HG03520 (cell line): ENCODE data around the gene UBE2E1.

Experiments used
- ATAC-seq: cut with Tn5 transposase; IDR thresholded peaks from one replicate; pipeline ENCODE4 v1.9.1; 2021; ENCODE audit warnings: mild to moderate bottlenecking, moderate library complexity; ENCODE audit not compliant: unreplicated experiment

UBE2E1 gene

GRCh38 chr3:23793528-23794134, 12.1 kb upstream of the UBE2E1 start:
- ATAC-seq, result no peak

DNA sequence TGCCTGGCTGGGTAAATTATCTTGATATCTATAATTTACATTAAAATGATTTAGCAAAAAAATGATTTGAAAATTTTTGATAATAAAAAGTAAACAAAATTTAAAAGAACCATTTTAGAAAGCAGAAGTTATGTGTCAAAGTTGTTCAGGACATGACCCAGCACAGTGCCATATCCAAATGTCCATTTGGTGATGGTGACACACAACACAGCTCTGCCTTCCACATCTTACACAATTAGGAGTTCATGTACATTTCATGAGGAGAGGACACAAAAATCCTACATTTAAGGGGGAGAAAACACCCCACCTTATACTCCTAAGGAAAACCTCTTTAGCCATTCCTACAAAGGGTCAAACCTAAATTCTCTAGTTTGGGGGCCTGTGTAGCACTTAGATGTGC, 10.7 kb upstream of the UBE2E1 start:
- no peak for ATAC-seq

DNA sequence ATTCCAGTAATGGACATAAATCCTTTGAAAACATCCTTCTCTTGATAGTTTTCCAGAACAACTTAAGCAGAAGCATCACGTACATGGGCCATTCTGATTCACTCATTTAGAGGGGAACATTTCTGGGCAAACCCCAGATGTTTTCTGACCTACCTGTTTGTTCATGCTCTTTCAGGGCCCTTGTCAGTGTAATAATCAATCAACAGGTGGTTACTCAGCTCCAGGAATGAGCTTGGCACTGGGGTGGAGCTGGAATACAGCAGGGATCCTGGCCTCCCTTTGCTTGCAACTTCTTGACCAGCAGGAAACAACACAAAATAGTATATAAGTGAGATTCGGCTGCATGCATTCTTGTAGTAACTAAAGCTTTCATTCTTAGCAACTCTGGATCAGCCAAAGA, 9.2 kb upstream of the UBE2E1 start:
- no peak for ATAC-seq

GRCh38 chr3:23797491-23797890, 8.3 kb upstream of the UBE2E1 start:
- no peak for ATAC-seq

DNA sequence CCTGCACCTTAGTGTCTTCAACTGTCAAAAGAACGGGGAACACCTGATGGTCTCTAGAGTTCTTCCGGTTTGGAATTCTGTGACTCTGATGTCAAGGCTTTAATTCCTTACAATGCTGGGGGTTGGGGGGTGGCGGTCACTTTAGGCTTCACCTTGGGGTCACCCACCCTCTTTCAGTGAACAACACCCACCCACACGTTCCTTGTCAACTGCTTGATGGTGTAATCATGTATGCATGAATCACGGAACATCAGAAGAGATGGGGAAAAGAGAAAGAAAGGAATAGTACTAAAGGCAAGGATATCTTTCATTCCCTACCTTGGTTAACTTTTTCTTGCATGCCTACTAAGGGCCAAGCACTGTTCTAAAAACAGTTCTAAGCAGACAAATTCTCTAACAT, 7.3 kb upstream of the UBE2E1 start:
- ATAC-seq, result no peak

DNA sequence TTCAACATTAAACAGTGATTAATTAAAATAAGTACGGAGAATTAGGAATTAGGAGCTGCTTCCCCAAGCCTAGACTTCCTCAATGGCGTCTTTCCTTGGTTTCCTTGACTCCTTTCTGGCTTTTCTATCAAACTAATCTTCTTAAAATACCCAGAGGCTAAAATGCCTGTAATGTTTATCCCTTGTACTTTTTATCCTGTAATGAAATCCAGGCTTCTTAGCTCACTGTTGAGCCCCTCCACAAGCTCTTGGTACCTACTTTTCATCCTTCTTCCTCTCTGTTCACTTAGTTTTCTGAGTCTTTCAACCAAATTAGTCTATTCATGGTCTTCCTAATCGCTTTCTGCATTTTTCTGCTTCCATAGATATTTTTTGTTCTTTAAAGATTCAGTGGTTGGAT, 6.9 kb upstream of the UBE2E1 start:
- no peak for ATAC-seq

DNA sequence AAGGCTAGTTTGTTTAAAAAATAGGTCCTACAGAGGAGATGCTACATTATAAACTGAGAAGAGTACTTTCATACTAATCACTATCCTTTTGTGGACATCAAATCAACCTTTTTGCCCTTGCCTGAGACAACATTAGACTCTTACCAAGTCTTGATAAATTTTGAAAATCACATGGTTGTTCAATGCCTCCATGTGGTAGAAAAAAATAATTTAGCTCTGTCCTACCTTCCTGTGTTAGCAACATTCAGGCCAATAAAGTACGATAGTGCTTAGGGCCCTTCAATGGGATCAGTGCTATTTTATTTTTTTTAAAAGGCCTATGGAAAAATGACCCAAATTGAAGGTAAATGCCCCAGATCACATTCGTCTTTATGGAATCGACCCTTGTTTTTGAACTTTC, 5.0 kb upstream of the UBE2E1 start:
- ATAC-seq, result no peak

DNA sequence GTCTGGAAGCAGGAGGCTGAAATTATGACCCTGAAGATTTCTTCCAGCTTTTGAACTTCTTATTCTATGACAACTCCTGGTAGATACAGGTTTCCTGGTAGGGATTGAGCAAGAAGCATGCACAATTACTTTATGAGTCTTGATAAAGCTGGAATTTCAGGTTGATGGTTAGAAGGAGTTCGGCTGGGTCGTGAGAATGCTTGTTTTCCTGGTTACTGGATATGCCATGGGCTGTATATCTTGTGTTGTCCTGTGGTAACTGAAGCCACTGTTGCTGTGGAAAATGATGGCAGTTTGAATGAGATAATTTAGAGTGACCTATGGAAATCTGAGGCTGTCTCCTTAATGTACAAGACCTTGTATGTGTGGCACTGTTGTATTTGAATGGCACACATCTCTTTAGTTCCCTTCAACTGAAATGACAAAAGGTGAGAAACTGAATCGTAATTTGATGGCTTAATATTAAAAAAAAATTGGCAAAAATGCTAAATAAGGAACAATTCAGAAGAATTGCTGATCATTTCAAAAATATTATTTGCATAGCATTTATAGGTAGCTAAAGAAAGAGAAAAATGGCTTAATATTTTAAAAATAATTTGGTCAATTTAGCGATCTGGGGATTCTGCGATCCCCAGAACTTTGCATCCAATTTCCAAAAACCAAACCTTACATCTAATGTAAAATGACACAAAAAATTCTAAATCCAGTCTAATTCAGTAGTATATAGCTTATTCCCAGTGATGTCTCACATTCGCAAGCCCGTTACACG, 1.1 kb upstream of the UBE2E1 start:
- ATAC-seq, result no peak

GRCh38 chr3:23805210-23805632, 534 bp upstream of the UBE2E1 start:
- no peak for ATAC-seq

DNA sequence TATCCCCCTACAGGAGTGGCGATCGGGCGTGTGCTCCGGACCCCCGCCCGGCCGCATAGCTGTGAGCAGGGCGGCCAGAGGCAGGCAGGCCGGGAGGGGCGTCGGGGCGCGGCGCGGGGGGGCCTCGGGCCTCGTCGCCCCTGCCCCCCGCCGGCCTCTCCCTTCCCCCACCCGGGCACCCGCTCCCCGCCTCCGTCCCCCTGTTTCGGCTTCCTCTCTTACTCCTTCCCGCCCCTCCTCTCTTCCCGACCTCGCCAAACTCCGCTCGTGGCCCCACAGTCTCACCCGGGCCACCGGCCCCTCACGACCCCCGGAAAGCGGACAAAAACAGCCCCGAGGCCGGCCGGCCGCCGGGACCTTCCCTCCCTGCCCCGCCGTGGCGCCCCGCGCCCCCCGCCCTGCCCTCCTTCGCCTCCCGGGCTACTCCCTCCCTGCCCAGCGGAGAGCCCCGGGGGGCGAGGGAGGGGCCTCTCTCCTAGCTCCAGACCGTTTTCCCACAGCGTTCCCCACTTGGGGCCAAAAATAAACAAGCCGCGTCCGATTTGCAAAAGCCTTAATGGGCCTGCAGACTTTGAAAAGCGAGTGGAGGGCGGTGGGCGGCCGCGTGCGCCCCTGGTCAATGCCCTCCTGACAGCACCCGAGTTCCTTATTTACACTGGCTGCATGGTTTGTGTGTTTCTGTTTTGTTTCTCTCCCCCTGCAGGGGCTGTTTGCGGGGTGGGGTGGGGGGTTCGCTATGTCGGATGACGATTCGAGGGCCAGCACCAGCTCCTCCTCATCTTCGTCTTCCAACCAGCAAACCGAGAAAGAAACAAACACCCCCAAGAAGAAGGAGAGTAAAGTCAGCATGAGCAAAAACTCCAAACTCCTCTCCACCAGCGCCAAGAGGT, 1.0 kb downstream of the UBE2E1 start:
- no peak for ATAC-seq

DNA sequence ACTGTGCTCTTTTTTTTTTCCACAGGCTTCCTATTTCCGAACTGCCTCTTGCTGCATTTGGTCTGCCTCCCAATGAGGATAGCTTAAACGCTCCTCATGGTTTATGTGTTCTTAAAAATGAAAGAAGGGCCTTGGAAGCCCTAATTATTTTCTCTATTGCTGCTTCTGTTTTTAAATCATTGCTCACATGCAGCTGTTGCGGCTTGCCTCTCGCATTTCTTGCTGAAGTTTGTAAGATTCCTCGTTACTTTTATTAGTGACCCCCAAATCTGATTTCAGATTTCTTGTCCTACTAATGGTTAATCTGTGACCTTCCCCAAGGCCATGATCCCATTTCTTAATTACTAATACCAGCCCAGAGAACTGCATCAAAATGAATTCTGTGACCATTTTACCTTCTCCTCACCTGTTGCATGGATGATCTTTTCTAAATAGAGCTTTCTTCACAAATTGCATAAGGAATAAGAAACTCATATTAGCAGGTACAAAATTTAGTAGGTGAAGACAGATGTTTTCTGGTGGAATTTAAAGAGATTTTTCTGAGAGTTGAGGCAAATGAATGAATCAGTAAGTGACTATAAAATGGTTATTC, 1.8 kb downstream of the UBE2E1 start:
- no peak for ATAC-seq

GRCh38 chr3:23808525-23808924, 2.8 kb downstream of the UBE2E1 start:
- no peak for ATAC-seq

DNA sequence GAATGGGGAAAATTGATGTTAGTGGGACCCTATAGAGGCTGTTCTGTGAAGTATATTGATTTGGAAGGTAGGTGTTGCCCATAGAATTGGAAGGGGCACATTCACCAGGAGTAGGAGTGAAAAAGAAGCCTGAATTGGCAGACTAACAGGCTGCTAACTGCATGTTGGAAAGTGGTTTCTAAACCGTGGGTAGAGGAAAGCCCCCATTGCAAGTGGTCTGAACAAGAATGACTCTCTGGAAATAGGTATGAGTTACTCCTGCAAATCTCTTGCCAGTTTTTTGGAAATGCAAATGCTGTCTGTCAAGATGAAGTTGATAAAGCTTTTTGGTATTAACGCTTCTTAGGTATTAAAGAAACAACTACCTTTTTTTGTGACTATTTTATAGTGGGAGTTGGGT, 3.5 kb downstream of the UBE2E1 start:
- no peak for ATAC-seq

DNA sequence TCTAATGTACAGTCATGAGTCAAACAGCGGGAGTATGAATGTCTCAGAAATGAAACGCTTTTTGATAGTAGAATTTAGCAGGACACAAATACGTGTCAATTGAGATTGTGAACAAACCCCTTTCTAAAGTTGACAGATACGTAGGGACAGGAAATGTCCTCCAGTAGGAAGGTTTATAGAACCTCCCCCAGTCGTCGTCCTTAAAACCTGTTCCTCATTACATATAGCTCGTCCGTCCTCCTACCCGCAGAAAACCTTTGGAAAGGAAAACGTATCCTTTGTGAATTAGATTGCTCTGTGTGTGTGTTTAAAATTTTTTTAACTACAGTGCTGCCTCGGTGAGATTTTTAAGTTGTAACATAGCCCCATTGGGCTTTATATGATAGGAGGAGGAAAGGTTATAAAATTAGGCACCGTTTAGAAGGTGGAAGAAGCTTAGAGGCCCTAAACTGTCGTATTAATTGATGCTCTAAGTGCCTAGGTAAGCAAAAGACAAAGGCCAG, 4.1 kb downstream of the UBE2E1 start:
- no peak for ATAC-seq

GRCh38 chr3:23810343-23811184, 4.8 kb downstream of the UBE2E1 start:
- ATAC-seq, result peak; percentile 20

GRCh38 chr3:23811185-23811527, 5.4 kb downstream of the UBE2E1 start:
- no peak for ATAC-seq

DNA sequence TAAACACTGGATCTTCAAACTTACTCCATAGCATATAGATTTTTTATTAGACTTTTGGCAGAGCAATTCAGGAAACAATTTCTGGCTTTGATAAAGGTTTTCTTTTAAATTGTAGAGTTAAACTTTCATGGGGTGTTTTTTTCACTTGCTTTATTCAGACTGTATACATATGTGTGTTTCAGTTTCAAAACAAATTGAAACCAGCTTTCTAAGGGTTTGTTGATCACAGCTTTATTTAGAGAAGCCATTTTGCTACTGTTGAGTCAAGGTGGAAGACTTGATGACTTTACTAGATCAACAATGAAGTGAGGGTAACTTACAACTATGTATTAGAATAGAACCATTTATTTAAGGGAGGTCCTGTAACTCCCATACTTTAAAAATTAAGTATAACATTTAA, 6.2 kb downstream of the UBE2E1 start:
- ATAC-seq, result peak; percentile 58

- no peak for ATAC-seq
Observed at GRCh38 chr3:23815879-23816278, 10.1 kb downstream of the UBE2E1 start.

- no peak for ATAC-seq
Observed at GRCh38 chr3:23816721-23817120, 11.0 kb downstream of the UBE2E1 start.

DNA sequence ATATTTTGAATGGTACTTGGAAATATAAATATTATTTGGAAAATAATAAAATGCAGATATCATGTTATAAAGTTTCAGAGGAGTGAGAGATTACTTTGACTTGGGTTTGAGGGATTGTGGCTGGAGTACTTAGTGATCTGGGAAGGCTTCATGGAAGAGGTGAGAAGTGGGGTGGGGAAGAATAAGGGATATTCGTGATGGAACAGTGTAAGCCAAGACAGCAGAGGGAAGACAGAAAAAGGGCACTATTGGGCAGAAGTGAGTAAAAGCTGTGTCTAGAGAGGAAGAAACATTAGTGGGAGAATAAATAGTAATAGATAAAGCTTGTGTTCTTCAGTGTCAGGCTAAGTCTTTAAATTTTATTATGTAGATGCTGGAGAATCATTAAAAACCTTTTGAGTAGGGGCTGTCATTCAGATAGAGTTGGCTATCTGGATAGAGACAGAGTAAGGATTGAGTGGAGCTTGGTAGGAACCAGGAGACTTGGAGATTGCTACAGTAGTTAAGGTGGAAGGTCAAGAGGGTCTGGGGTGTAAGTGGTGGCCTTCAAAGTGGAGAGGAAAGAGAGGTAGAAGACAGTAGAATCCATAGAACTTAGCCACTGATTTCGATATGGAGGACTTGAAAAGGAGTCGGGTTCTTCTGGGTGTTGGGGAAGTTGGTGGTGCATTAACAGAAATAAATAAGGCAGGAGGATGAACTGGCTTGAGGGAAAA, 11.9 kb downstream of the UBE2E1 start:
- ATAC-seq, result no peak
